Testis (tissue), 3 donors: Measurements from ENCODE around the gene SRCIN1. TPM values are rescaled to one million over a fixed set of nuclear protein-coding genes. Genes with fewer than 3 reads are reported as not detected.
A peak's percentile ranks its signal among the peaks of the same experiment; 100 is the strongest.

Experiments used
- DNase-seq: peaks from one replicate; pipeline ENCODE4 v3.0.0-alpha.2; 2019
- H3K27ac ChIP-seq, 2 donors: fragments of 200-600 bp; sonication (generic); one replicate each; pipeline ENCODE4 v1.5.1; 2019
- H3K27me3 ChIP-seq: fragments of 200-600 bp; sonication (generic); one replicate; pipeline ENCODE4 v1.5.1; 2019
- H3K36me3 ChIP-seq: fragments of 200-600 bp; sonication (generic); one replicate; pipeline ENCODE4 v1.5.1; 2017; ENCODE audit warnings: low read depth; ENCODE audit errors: missing control alignments
- H3K4me1 ChIP-seq: fragments of 200-600 bp; sonication (generic); one replicate; pipeline ENCODE4 v1.5.1; 2019
- H3K4me3 ChIP-seq, 2 donors: fragments of 200-600 bp; sonication (generic); one replicate each; pipeline ENCODE4 v1.5.1; 2017 to 2019
- H3K9me3 ChIP-seq: fragments of 200-600 bp; sonication (generic); one replicate; pipeline ENCODE4 v1.5.1; 2017
- POLR2A ChIP-seq: fragments of 450-650 bp; IDR thresholded peaks from one replicate; pipeline ENCODE4 v1.6.1; 2017; ENCODE audit warnings: antibody characterized with exemption, mild to moderate bottlenecking, moderate library complexity
- WGBS, 2 donors: methylation state at CpG; one replicate each; pipeline ENCODE4 v1.1.5; 2018; 5-methylcytosine and 5-hydroxymethylcytosine counted together
- intact Hi-C: fragments of 100-400 bp; cut with DNase I; formaldehyde crosslinking; loops from one replicate; pipeline ENCODE4 v1.15.1; 2023; ENCODE audit warnings: low total_unique reads
- polyA plus RNA-seq: library from polyadenylated mRNA; stranded (reverse); fragments of 350-450 nt; fragmentation: Illumina TruSeq; extraction: RNeasy Lipid Tissue Mini Kit (QIAGEN cat#74804); gene quantifications from one replicate; pipeline ENCODE4 v1.2.3, GENCODE V29; 2014; ENCODE audit warnings: low read depth, low replicate concordance; ENCODE audit not compliant: insufficient read depth
- total RNA-seq, 2 donors: library from RNA; depleted of rRNA; stranded (reverse); fragments of >200 nt; gene quantifications; one replicate each; pipeline ENCODE4 v1.2.3, GENCODE V29; 2016
- TF ChIP-seq, protein P1 (sequence below), 3 experiments: fragments of 450-650 bp in 2 of 3; fragments of 200-600 bp in 1 of 3; sonication (generic) in 1 of 3; IDR thresholded peaks; one replicate each; pipeline ENCODE4 v1.5.1; 2016 to 2019; ENCODE audit warnings: antibody characterized with exemption in 3 of 3, mild to moderate bottlenecking in 2 of 3, moderate library complexity in 1 of 3

Gene SRCIN1
- total and polyA plus RNA-seq, 3 donors from 2014 or later: 3.2 to 8.9 (median 6.2) TPM

GRCh38 chr17:38599398-38599856 is 6.3 kb downstream of the SRCIN1 start:
- Histone ChIP-seq H3K4me3 (no peak overlapping the region), H3K4me1 (peaks cover 18% of the 10 kb centered on the region), H3K27ac (no peak overlapping the region), H3K27me3 (no peaks in the 10 kb centered on the region), H3K36me3 (no peaks in the 10 kb centered on the region), H3K9me3 (no peaks in the 10 kb centered on the region)
- no peak for DNase-seq
- WGBS, 2 donors: 71 to 79% methylated on average over 9 of the region's 9 CpGs
- intact Hi-C loops: no loop called here
- TF ChIP-seq POLR2A: no peak
- TF ChIP-seq, protein P1, sequence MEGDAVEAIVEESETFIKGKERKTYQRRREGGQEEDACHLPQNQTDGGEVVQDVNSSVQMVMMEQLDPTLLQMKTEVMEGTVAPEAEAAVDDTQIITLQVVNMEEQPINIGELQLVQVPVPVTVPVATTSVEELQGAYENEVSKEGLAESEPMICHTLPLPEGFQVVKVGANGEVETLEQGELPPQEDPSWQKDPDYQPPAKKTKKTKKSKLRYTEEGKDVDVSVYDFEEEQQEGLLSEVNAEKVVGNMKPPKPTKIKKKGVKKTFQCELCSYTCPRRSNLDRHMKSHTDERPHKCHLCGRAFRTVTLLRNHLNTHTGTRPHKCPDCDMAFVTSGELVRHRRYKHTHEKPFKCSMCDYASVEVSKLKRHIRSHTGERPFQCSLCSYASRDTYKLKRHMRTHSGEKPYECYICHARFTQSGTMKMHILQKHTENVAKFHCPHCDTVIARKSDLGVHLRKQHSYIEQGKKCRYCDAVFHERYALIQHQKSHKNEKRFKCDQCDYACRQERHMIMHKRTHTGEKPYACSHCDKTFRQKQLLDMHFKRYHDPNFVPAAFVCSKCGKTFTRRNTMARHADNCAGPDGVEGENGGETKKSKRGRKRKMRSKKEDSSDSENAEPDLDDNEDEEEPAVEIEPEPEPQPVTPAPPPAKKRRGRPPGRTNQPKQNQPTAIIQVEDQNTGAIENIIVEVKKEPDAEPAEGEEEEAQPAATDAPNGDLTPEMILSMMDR (IDR thresholded peaks at IDR 0.05): no peak

- H3K4me3 ChIP-seq: no peak overlapping the region
- no peaks in the 10 kb centered on the region for H3K27me3 ChIP-seq
- no peak for DNase-seq
- 56 to 61% methylated on average over 3 of the region's 3 CpGs for WGBS, 2 donors
- H3K36me3 ChIP-seq: no peaks in the 10 kb centered on the region
- intact Hi-C loops: no loop called here
- H3K9me3 ChIP-seq: no peaks in the 10 kb centered on the region
- H3K4me1 ChIP-seq: peaks cover 18% of the 10 kb centered on the region
- TF ChIP-seq POLR2A: no peak
- TF ChIP-seq, protein P1 (IDR thresholded peaks at IDR 0.05): no peak
- no peak overlapping the region for H3K27ac ChIP-seq
Measured at GRCh38 chr17:38598995-38599394, 6.8 kb downstream of the SRCIN1 start.

DNA sequence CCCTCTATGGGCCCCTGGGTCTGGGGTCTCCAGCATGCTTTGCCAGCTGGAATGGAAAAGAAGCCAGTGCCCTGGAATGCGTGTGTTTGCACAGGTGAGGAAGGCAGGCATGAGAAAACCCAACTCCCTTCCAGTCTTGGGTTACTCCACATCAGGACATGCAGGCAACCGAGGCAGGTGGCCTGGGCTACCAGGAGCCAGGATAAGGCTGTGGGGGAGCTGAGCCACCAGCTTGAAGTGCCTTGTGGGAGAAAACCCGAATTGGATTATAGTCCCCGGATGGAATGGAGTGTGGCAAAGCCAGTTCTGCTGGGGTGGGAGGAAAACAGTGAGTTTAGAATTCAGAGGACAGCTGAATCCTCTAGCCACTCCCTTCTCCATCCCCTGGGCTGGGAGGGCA is 7.2 kb downstream of the SRCIN1 start:
- TF ChIP-seq, protein P1 (IDR thresholded peaks at IDR 0.05): no peak
- no peak for TF ChIP-seq POLR2A
- peak; percentile 79 for DNase-seq
- Histone ChIP-seq H3K9me3 (no peaks in the 10 kb centered on the region), H3K27ac (no peak overlapping the region), H3K27me3 (no peaks in the 10 kb centered on the region), H3K4me3 (no peak overlapping the region), H3K36me3 (no peaks in the 10 kb centered on the region), H3K4me1 (peaks cover 18% of the 10 kb centered on the region)
- intact Hi-C loops: no loop called here
- WGBS, 2 donors: 47 to 67% methylated on average over 4 of the region's 4 CpGs

DNA sequence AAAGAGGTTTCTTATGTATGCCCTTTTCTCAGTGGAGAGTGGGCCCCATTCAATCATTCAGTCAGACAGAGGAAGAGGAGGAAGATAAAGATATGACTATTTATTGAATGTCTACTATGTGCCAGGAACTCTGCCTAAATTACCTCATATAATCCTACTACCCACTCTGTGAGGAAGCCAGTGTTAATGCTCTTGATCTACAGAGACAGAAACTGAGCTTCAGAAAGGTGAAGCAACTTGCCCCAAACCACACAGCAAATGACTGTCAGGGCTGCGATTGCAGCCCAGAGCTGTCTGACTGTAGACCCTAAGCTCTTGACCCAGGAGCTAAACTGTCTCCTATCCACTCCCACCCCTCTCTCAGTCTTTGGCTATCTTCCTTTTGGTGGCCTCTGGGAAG is 8.4 kb downstream of the SRCIN1 start:
- 87 to 100% methylated on average over 1 of the region's 1 CpG for WGBS, 2 donors
- Histone ChIP-seq H3K9me3 (no peaks in the 10 kb centered on the region), H3K27ac (no peak overlapping the region), H3K4me3 (no peak overlapping the region), H3K27me3 (no peaks in the 10 kb centered on the region), H3K4me1 (peaks cover 13% of the 10 kb centered on the region), H3K36me3 (no peaks in the 10 kb centered on the region)
- no peak for DNase-seq
- intact Hi-C loops: no loop called here
- TF ChIP-seq POLR2A: no peak
- TF ChIP-seq, protein P1 (IDR thresholded peaks at IDR 0.05): no peak

DNA sequence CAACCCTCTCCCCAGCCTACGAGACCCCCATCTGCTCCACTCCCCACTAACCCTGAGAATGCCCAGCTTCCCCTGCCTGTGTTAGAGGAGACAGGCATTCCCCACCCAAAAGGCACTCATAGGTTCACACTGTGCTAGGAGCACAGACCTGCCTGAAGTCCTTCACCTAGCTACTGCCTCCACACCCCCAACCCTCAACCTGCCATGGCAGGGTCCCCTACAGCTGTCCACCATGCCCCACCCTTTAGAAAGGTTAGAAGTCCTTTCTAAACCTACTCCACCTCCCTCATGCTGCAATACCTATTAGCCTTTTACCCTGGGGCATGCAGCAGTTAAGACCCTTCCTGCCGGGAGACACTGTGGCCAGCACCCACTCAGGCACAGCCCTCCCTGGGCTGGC is 9.1 kb downstream of the SRCIN1 start:
- Histone ChIP-seq H3K9me3 (no peaks in the 10 kb centered on the region), H3K27ac (no peak overlapping the region), H3K36me3 (no peaks in the 10 kb centered on the region), H3K27me3 (no peaks in the 10 kb centered on the region), H3K4me3 (no peak overlapping the region), H3K4me1 (peaks cover 6% of the 10 kb centered on the region)
- TF ChIP-seq POLR2A: no peak
- TF ChIP-seq, protein P1 (IDR thresholded peaks at IDR 0.05): no peak
- 73 to 88% methylated on average over 2 of the region's 2 CpGs for WGBS, 2 donors
- no peak for DNase-seq
- intact Hi-C loops: no loop called here
